OCI-LY7 (cell line): ENCODE results near the gene NDRG2.

Experiments
- EZH2phosphoT487 ChIP-seq: fragments of 200-600 bp; sonication (generic); IDR thresholded peaks from 2 replicates; pipeline ENCODE4 v1.6.1; 2018; ENCODE audit warnings: low read depth, borderline replicate concordance, mild to moderate bottlenecking, mixed run types, antibody characterized with exemption, low read length, moderate library complexity, mixed read lengths
- TF ChIP-seq, protein P1 (sequence below): fragments of 200-600 bp; sonication (generic); conservative IDR thresholded peaks from 2 replicates; pipeline ENCODE4 v1.5.1; 2014; ENCODE audit warnings: mild to moderate bottlenecking, antibody characterized with exemption, low read length, moderate library complexity, mixed read lengths

- TF ChIP-seq, protein P1, sequence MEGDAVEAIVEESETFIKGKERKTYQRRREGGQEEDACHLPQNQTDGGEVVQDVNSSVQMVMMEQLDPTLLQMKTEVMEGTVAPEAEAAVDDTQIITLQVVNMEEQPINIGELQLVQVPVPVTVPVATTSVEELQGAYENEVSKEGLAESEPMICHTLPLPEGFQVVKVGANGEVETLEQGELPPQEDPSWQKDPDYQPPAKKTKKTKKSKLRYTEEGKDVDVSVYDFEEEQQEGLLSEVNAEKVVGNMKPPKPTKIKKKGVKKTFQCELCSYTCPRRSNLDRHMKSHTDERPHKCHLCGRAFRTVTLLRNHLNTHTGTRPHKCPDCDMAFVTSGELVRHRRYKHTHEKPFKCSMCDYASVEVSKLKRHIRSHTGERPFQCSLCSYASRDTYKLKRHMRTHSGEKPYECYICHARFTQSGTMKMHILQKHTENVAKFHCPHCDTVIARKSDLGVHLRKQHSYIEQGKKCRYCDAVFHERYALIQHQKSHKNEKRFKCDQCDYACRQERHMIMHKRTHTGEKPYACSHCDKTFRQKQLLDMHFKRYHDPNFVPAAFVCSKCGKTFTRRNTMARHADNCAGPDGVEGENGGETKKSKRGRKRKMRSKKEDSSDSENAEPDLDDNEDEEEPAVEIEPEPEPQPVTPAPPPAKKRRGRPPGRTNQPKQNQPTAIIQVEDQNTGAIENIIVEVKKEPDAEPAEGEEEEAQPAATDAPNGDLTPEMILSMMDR = no peak
- TF ChIP-seq EZH2phosphoT487 = no peak
These were observed 30.7 kb upstream of the NDRG2 start for GRCh38 chr14:21055432-21056117.
